ENCODE results near the gene LUC7L2.

The LUC7L2 gene

DNA sequence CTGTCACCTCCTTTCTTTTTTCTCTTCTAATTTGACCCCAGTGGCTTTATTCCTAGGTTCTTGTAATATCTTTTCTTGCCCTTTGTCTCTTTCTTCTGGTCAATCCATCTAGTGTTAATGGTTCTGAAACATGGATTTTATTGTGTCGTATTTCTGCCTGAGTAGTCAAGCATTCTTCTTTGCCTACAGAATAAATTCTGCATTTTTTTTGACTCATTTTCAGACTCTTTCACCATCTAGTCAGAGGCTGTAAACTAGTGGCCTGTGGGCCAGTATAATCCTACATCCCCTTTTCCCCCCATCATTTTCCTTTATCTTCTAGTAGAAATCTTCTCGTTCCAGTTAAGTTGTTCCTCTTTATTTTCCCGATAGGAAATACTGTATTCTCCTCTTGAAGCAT lies 29.4 kb downstream of the LUC7L2 start:
- TF ChIP-seq, protein P1, sequence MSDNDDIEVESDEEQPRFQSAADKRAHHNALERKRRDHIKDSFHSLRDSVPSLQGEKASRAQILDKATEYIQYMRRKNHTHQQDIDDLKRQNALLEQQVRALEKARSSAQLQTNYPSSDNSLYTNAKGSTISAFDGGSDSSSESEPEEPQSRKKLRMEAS (IDR thresholded peaks at IDR 0.05), result no peak
- no peak for TF ChIP-seq NFIC (IDR thresholded peaks at IDR 0.05)
- no peak for TF ChIP-seq EGR1 (IDR thresholded peaks at IDR 0.05)
- no peak for TF ChIP-seq RAD21 (IDR thresholded peaks at IDR 0.05; ENCODE audit: low read depth)
- TF ChIP-seq, protein P2, sequence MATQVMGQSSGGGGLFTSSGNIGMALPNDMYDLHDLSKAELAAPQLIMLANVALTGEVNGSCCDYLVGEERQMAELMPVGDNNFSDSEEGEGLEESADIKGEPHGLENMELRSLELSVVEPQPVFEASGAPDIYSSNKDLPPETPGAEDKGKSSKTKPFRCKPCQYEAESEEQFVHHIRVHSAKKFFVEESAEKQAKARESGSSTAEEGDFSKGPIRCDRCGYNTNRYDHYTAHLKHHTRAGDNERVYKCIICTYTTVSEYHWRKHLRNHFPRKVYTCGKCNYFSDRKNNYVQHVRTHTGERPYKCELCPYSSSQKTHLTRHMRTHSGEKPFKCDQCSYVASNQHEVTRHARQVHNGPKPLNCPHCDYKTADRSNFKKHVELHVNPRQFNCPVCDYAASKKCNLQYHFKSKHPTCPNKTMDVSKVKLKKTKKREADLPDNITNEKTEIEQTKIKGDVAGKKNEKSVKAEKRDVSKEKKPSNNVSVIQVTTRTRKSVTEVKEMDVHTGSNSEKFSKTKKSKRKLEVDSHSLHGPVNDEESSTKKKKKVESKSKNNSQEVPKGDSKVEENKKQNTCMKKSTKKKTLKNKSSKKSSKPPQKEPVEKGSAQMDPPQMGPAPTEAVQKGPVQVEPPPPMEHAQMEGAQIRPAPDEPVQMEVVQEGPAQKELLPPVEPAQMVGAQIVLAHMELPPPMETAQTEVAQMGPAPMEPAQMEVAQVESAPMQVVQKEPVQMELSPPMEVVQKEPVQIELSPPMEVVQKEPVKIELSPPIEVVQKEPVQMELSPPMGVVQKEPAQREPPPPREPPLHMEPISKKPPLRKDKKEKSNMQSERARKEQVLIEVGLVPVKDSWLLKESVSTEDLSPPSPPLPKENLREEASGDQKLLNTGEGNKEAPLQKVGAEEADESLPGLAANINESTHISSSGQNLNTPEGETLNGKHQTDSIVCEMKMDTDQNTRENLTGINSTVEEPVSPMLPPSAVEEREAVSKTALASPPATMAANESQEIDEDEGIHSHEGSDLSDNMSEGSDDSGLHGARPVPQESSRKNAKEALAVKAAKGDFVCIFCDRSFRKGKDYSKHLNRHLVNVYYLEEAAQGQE (IDR thresholded peaks at IDR 0.05; ENCODE audit: low read depth), result no peak
- TF ChIP-seq YY1 (IDR thresholded peaks at IDR 0.05; ENCODE audit: low read depth), result no peak

DNA sequence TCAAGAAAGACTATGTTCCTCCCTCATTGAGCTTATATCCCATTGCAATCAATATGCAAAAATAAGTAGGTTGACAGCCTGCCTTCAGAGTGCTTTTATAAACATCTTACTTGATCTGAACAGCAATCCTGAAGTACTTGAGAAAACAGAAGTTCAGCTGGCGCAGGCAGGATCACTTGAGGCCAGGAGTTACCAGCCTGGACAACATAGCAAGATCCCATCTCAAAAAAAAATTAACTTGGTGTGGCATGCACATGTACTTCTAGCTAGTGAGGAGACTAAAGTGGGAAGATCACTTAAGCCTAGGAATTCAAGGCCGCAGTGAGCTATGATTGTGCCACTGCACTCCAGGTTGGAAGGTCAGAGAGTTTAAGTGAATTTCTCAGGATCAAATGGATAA lies 30.1 kb downstream of the LUC7L2 start:
- no peak for TF ChIP-seq NFIC (IDR thresholded peaks at IDR 0.05)
- TF ChIP-seq EP300 (IDR thresholded peaks at IDR 0.05; ENCODE audit: borderline replicate concordance), result no peak

DNA sequence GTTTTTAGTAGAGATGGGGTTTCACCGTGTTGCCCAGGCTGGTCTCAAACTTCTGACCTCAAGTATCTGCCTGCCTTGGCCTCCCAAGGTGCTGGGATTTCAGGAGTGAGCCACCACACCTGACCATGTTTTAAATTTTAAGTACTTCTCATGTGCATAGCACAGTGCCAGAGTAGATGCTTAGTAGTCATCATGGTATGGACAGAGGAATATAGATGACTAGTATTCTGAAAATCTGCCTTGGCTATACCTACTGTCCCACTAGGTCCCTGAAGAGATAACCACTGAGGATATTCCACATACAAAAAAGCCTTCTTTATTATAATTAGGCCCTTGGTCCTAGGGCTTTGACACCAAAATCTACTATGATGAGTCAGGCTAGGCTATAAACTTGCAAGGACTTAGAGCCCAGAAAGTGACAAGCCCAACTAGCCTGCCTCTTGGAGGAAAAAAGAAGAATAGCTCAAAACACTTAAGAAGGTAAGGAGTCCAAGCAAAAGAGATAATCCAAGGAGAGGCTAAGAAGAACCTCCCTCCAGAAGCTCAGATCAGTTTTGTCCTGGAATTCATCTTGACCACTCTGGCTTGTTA lies 34.0 kb downstream of the LUC7L2 start:
- TF ChIP-seq, protein P2 (IDR thresholded peaks at IDR 0.05; ENCODE audit: low read depth), result no peak
- TF ChIP-seq FOXM1 (IDR thresholded peaks at IDR 0.05; ENCODE audit: borderline replicate concordance, low read depth) (no peak), NFIC (IDR thresholded peaks at IDR 0.05) (no peak), EP300 (IDR thresholded peaks at IDR 0.05; ENCODE audit: borderline replicate concordance) (no peak), CEBPB (IDR thresholded peaks at IDR 0.05) (no peak), TCF12 (IDR thresholded peaks at IDR 0.05; ENCODE audit: low read depth) (no peak), TEAD4 (IDR thresholded peaks at IDR 0.05) (no peak), CREB1 (IDR thresholded peaks at IDR 0.05; ENCODE audit: low read depth) (no peak), ZBTB7A (IDR thresholded peaks at IDR 0.05; ENCODE audit: low read depth) (no peak)

DNA sequence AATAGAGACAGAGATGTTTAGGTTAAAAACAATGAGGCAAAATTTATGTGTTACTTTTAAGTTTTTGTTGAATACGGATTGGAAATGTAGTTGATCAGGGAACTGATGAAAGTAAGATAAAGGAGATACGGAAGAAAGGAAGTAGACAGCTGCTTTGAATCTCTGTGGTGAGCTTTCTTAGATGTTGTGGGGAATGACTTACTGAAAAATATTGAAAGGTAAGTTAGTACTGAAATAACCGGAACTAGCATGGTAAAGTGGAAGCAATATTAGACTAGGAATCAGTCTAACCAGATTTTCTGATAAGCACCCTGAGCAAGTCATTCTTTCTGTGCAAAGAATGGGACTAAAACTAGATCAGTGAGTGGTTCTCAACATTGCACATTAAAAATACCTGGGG lies 34.8 kb downstream of the LUC7L2 start:
- TF ChIP-seq, protein P3, sequence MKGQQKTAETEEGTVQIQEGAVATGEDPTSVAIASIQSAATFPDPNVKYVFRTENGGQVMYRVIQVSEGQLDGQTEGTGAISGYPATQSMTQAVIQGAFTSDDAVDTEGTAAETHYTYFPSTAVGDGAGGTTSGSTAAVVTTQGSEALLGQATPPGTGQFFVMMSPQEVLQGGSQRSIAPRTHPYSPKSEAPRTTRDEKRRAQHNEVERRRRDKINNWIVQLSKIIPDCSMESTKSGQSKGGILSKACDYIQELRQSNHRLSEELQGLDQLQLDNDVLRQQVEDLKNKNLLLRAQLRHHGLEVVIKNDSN (IDR thresholded peaks at IDR 0.05), result no peak
- TF ChIP-seq TAF1 (IDR thresholded peaks at IDR 0.05; ENCODE audit: low read depth) (no peak), NFIC (IDR thresholded peaks at IDR 0.05) (no peak), TEAD4 (IDR thresholded peaks at IDR 0.05) (no peak), TCF12 (IDR thresholded peaks at IDR 0.05; ENCODE audit: low read depth) (no peak), EP300 (IDR thresholded peaks at IDR 0.05; ENCODE audit: borderline replicate concordance) (no peak), YY1 (IDR thresholded peaks at IDR 0.05; ENCODE audit: low read depth) (no peak), EGR1 (IDR thresholded peaks at IDR 0.05) (no peak), CEBPB (IDR thresholded peaks at IDR 0.05) (no peak), ZBTB7A (IDR thresholded peaks at IDR 0.05; ENCODE audit: low read depth) (no peak)
- TF ChIP-seq, protein P2 (IDR thresholded peaks at IDR 0.05; ENCODE audit: low read depth), result no peak
- TF ChIP-seq, protein P1 (IDR thresholded peaks at IDR 0.05), result no peak

DNA sequence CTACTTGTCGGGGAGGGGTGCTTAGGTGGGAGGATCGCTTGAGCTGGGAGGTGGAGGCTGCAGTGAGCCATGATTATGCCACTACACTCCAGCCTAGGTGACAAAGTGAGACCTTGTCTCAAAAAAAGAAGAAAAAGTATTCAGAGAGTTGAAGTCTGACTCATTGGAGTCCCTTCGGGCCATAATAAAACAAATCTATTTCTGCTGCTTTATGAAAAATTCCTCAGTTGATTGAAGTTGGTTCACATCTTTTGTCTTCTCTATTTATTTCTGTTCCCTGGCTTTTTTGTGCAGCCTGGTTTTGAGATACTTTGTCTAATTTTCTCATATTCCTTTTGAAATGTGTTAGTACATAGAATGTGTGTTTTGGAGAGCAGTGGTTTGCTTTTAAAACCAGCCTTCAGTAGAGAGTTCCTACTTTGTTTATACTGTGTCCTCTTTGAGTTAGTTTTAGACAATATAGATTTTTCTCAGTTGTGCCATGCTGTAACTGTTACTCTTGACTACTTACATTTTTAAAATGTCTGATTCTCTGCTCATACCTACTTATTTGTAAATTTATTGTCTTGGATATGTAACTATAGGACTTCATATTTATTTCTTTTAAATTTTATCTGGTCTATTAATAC lies 36.7 kb downstream of the LUC7L2 start:
- TF ChIP-seq FOXM1 (IDR thresholded peaks at IDR 0.05; ENCODE audit: borderline replicate concordance, low read depth) (no peak), EGR1 (IDR thresholded peaks at IDR 0.05) (no peak), NFIC (IDR thresholded peaks at IDR 0.05) (no peak), TAF1 (IDR thresholded peaks at IDR 0.05; ENCODE audit: low read depth) (no peak), RAD21 (IDR thresholded peaks at IDR 0.05; ENCODE audit: low read depth) (no peak), YY1 (IDR thresholded peaks at IDR 0.05; ENCODE audit: low read depth) (no peak), EP300 (IDR thresholded peaks at IDR 0.05; ENCODE audit: borderline replicate concordance) (no peak)
- TF ChIP-seq, protein P1 (IDR thresholded peaks at IDR 0.05), result no peak
- TF ChIP-seq, protein P2 (IDR thresholded peaks at IDR 0.05; ENCODE audit: low read depth), result no peak

Measured in Ishikawa (cell line).